K562 (cell line): ENCODE results near the gene DNAJC30. TPM values are rescaled to one million over a fixed set of nuclear protein-coding genes. Genes with fewer than 3 reads are reported as not detected.

Source experiments
- ARNT ChIP-seq, 2 experiments: fragments of 450-650 bp; IDR thresholded peaks; 2 replicates each; pipeline ENCODE4 v1.6.1; 2016; ENCODE audit warnings: mild to moderate bottlenecking in 1 of 2
- ATF4 ChIP-seq: fragments of 450-650 bp; formaldehyde crosslinking; IDR thresholded peaks from 2 replicates; pipeline ENCODE4 v1.4.0; 2022; ENCODE audit warnings: mild to moderate bottlenecking, moderate library complexity
- BRD4 ChIP-seq: fragments of 200-600 bp; sonication (generic); IDR thresholded peaks from 2 replicates; pipeline ENCODE4 v1.6.1; 2017; ENCODE audit warnings: inconsistent platforms
- CBX8 ChIP-seq: fragments of 200-600 bp; sonication (generic); IDR thresholded peaks from 2 replicates; pipeline ENCODE4 v1.6.1; 2012; ENCODE audit warnings: borderline replicate concordance, mixed run types, low read depth, mild to moderate bottlenecking, moderate library complexity, mixed read lengths, low read length, control low read depth, inconsistent platforms; ENCODE audit not compliant: poor library complexity, severe bottlenecking; ENCODE audit errors: extremely low read depth
- CREB3 ChIP-seq: fragments of 450-650 bp; conservative IDR thresholded peaks from 2 replicates; pipeline ENCODE4 v1.6.1; 2016; ENCODE audit warnings: missing genetic modification characterization, low read depth, mild to moderate bottlenecking, missing compliant biosample characterization, moderate library complexity
- HNRNPH1 ChIP-seq: fragments of 200-400 bp; formaldehyde crosslinking; optimal IDR thresholded peaks from 2 replicates; pipeline ENCODE3; 2017; ENCODE audit warnings: low read depth, mild to moderate bottlenecking, low read length, moderate library complexity
- L3MBTL2 ChIP-seq: fragments of 450-650 bp; IDR thresholded peaks from 2 replicates; pipeline ENCODE4 v1.6.1; 2016; ENCODE audit warnings: mild to moderate bottlenecking, moderate library complexity
- MEIS2 ChIP-seq: fragments of 450-650 bp; IDR thresholded peaks from 2 replicates; pipeline ENCODE4 v1.6.1; 2014; ENCODE audit warnings: mild to moderate bottlenecking; ENCODE audit not compliant: partially characterized antibody
- POLR3G ChIP-seq: IDR thresholded peaks from 2 replicates; pipeline ENCODE4 v1.6.1; 2011; ENCODE audit not compliant: insufficient read length, insufficient replicate concordance; ENCODE audit errors: extremely low read depth
- PRPF4 ChIP-seq: fragments of 200-400 bp; formaldehyde crosslinking; IDR thresholded peaks from one replicate; pipeline ENCODE4 v1.6.1; 2017; ENCODE audit warnings: low read length, low read depth, mild to moderate bottlenecking; ENCODE audit not compliant: insufficient read depth, poor library complexity, severe bottlenecking
- PTRF ChIP-seq: fragments of 450-650 bp; IDR thresholded peaks from 2 replicates; pipeline ENCODE4 v1.6.1; 2016; ENCODE audit warnings: mild to moderate bottlenecking, missing genetic modification characterization, missing compliant biosample characterization
- RBM15 ChIP-seq: fragments of 200-400 bp; formaldehyde crosslinking; IDR thresholded peaks from 2 replicates; pipeline ENCODE4 v1.6.1; 2018; ENCODE audit warnings: mild to moderate bottlenecking, low read length, moderate library complexity; ENCODE audit not compliant: insufficient read depth
- RFX5 ChIP-seq: IDR thresholded peaks from 2 replicates; pipeline ENCODE4 v1.6.1; 2011; ENCODE audit warnings: low read depth, mild to moderate bottlenecking, improper control_type of control experiment, low read length
- RFX7 ChIP-seq: fragments of 250-450 bp; sonication (Bioruptor Pico); IDR thresholded peaks from 2 replicates; pipeline ENCODE4 v1.5.1; 2021; ENCODE audit warnings: mild to moderate bottlenecking
- SETDB1 ChIP-seq: IDR thresholded peaks from one replicate; pipeline ENCODE4 v1.6.1; 2012; ENCODE audit warnings: low read length, control low read depth, inconsistent platforms
- SP1 ChIP-seq: sonication (generic); formaldehyde crosslinking; IDR thresholded peaks from 2 replicates; pipeline ENCODE4 v1.8.1; 2022; ENCODE audit warnings: mild to moderate bottlenecking, missing genetic modification reagents
- TAF9B ChIP-seq: fragments of 450-650 bp; IDR thresholded peaks from 2 replicates; pipeline ENCODE4 v1.6.1; 2018; ENCODE audit warnings: mild to moderate bottlenecking; ENCODE audit not compliant: partially characterized antibody
- ZNF121 ChIP-seq: sonication (generic); formaldehyde crosslinking; conservative IDR thresholded peaks from 2 replicates; pipeline ENCODE4 v1.8.0; 2022; ENCODE audit warnings: missing genetic modification reagents
- ZNF146 ChIP-seq: IDR thresholded peaks from one replicate; pipeline ENCODE4 v1.6.1; 2018; ENCODE audit warnings: missing compliant biosample characterization; ENCODE audit not compliant: unreplicated experiment
- ZNF239 ChIP-seq: fragments of 250-450 bp; sonication (Bioruptor Pico); IDR thresholded peaks from 2 replicates; pipeline ENCODE4 v1.4.0; 2020; ENCODE audit warnings: mild to moderate bottlenecking
- ZNF644 ChIP-seq: fragments of 200-800 bp; sonication (Bioruptor generic); IDR thresholded peaks from 2 replicates; pipeline ENCODE4 v1.6.1; 2016; ENCODE audit warnings: low read depth, missing genetic modification characterization, missing compliant biosample characterization
- polyA plus RNA-seq, 8 experiments: library from polyadenylated mRNA; depleted of rRNA in 4 of 8; stranded (reverse) in 5 of 8; unstranded in 3 of 8; fragments of >200 nt; fragmentation: Nextera tagmentation in 2 of 8; fragmentation: Illumina TruSeq in 1 of 8; extraction: Ambion mirVana in 2 of 8; extraction: Trizol in 1 of 8; gene quantifications; 2 replicates each; pipeline versions ENCODE4 v1.2.1 to v1.2.3, GENCODE V29; 2011 to 2014; ENCODE audit warnings: inconsistent platforms in 1 of 8, missing spikeins in 1 of 8
- total RNA-seq, 7 experiments: library from RNA; depleted of rRNA in 6 of 7; stranded (reverse); fragments of >200 nt in 6 of 7; fragmentation: Illumina TruSeq in 2 of 7; extraction: Trizol in 2 of 7; gene quantifications; 2 replicates each; pipeline versions ENCODE4 v1.2.1 to v1.2.3, GENCODE V29; 2011 to 2021; ENCODE audit warnings: low replicate concordance in 1 of 7
- TF ChIP-seq, protein P1 (sequence below): fragments of 250-450 bp; sonication (Bioruptor Pico); IDR thresholded peaks from 2 replicates; pipeline ENCODE4 v1.8.0; 2021; ENCODE audit warnings: borderline replicate concordance, mild to moderate bottlenecking, moderate library complexity; ENCODE audit not compliant: poor library complexity, severe bottlenecking
- TF ChIP-seq, protein P2 (sequence below): fragments of 450-650 bp; IDR thresholded peaks from 2 replicates; pipeline ENCODE4 v1.6.1; 2016; ENCODE audit warnings: borderline replicate concordance
- TF ChIP-seq, protein P3 (sequence below): fragments of 250-450 bp; sonication (Bioruptor Pico); IDR thresholded peaks from 2 replicates; pipeline ENCODE4 v1.8.0; 2022; ENCODE audit warnings: moderate library complexity, mild to moderate bottlenecking, inconsistent platforms

DNAJC30 gene
- total and polyA plus RNA-seq, 9 of the 15 experiments (the other 6 are each of a cell fraction or from before 2014, with no cell fraction given), result 1.1 to 11.3 (median 4.6) TPM

- TF ChIP-seq, protein P1, sequence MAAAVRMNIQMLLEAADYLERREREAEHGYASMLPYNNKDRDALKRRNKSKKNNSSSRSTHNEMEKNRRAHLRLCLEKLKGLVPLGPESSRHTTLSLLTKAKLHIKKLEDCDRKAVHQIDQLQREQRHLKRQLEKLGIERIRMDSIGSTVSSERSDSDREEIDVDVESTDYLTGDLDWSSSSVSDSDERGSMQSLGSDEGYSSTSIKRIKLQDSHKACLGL (CRISPR knock-in tag), result peak; percentile 94
- TF ChIP-seq MEIS2, result no peak
- no peak for TF ChIP-seq PRPF4
- TF ChIP-seq, protein P2, sequence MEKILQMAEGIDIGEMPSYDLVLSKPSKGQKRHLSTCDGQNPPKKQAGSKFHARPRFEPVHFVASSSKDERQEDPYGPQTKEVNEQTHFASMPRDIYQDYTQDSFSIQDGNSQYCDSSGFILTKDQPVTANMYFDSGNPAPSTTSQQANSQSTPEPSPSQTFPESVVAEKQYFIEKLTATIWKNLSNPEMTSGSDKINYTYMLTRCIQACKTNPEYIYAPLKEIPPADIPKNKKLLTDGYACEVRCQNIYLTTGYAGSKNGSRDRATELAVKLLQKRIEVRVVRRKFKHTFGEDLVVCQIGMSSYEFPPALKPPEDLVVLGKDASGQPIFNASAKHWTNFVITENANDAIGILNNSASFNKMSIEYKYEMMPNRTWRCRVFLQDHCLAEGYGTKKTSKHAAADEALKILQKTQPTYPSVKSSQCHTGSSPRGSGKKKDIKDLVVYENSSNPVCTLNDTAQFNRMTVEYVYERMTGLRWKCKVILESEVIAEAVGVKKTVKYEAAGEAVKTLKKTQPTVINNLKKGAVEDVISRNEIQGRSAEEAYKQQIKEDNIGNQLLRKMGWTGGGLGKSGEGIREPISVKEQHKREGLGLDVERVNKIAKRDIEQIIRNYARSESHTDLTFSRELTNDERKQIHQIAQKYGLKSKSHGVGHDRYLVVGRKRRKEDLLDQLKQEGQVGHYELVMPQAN, result peak; percentile 96; the same call in 1 of the 2 replicates
- TF ChIP-seq HNRNPH1, result no peak
- TF ChIP-seq, protein P3, sequence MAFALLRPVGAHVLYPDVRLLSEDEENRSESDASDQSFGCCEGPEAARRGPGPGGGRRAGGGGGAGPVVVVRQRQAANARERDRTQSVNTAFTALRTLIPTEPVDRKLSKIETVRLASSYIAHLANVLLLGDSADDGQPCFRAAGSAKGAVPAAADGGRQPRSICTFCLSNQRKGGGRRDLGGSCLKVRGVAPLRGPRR, result no peak
- TF ChIP-seq ZNF239 (CRISPR knock-in tag), result no peak
- TF ChIP-seq BRD4, result no peak
- TF ChIP-seq ATF4 (CRISPR knock-in tag), result 0 out of 2 replicates have a peak, but pooled peaks have one; percentile 3
- no peak for TF ChIP-seq RFX7 (CRISPR knock-in tag)
- TF ChIP-seq ZNF146 (CRISPR knock-in tag), result no peak
- no peak for TF ChIP-seq RBM15
- no peak for TF ChIP-seq SETDB1
- TF ChIP-seq CREB3 (tag), result no peak; the same call in 1 of the 2 replicates
- TF ChIP-seq RFX5, result no peak
- TF ChIP-seq PTRF (tag), result no peak
- no peak for TF ChIP-seq ZNF121 (CRISPR knock-in tag)
- TF ChIP-seq CBX8, result no peak
- TF ChIP-seq SP1, result peak; percentile 77
- peak; percentile 92 for TF ChIP-seq L3MBTL2
- TF ChIP-seq TAF9B, result peak; percentile 91
- TF ChIP-seq ARNT (IDR thresholded peaks at IDR 0.05), result no peak
- TF ChIP-seq ZNF644 (tag), result no peak
- TF ChIP-seq POLR3G, result no peak
Observed at GRCh38 chr7:73683056-73683787, at the start of gene DNAJC30, which contains the start of gene BUD23 (continued).
